NCI-H460 (cell line): ENCODE measurements around the gene CTBP2. TPM values are rescaled to one million over a fixed set of nuclear protein-coding genes. Genes with fewer than 3 reads are reported as not detected.
"Not testable (repeated sequence)": the region's sequence is repeated elsewhere in the genome, so short reads cannot be mapped to it uniquely, and the experiment has no call there.

ENCODE experiments used
- DNase-seq: peaks from one replicate; pipeline ENCODE4 v3.0.0-alpha.2; 2016; ENCODE audit warnings: low read depth; ENCODE audit errors: extremely low read depth
- total RNA-seq: library from RNA; depleted of rRNA; stranded (reverse); fragments of >200 nt; shearing (Covaris generic); gene quantifications from 2 replicates; pipeline ENCODE4 v1.2.3, GENCODE V29; 2014

CTBP2 gene
- total RNA-seq, 1 experiment from 2014 or later = 75.1 TPM

DNA sequence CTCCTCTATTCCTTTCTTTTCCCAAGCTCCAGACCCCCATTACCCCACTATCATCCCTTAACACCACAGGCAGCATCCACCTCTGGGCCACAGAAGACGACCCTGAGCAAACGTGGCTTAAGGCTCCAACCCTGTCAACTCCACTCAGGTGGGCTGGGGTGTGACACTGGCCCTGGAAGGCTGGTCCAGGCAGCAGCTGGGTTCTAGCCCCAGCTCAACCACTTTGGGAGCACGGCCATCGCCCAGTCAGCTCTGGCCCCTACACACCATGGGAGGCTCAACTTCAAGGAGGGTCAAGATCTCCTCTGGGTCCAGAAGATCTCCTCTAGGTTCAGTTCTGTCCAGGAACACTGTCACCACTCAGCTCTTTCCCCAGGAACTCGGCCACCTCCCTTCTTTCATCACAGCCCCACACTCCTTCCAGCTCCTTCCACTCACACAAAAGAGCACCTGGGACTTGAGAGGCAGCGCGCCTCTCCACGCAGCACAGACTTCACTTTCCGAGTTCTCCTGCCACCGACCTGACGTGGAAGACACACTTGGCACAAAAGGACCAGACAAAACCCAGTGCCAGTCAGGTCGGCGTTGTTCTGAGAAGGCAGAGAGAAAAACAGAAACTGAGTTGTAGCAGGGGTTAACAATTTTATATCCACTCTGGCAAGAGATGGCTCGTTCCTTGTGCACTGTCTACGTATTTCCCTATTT lies 84.1 kb downstream of the CTBP2 start:
- DNase-seq = no peak

DNA sequence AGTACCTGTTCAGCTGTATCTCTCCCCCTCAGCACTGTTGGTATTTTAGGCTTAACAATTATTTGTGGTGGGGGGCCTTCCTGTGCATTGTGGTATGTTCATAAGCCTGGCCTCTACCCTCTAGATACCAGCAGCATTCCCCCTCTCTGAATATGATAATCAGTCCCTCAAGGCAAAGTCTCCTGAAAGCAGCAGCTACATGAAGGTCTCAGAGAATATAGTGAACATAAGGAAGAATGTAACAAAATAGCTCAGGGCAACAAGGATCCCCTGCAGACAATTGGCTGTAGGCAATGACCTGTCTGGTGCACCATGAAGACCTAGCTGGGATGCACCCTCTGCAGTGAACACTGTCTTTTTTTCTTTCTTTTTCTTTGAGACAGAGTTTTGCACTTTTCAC lies 86.4 kb downstream of the CTBP2 start:
- no peak for DNase-seq

DNA sequence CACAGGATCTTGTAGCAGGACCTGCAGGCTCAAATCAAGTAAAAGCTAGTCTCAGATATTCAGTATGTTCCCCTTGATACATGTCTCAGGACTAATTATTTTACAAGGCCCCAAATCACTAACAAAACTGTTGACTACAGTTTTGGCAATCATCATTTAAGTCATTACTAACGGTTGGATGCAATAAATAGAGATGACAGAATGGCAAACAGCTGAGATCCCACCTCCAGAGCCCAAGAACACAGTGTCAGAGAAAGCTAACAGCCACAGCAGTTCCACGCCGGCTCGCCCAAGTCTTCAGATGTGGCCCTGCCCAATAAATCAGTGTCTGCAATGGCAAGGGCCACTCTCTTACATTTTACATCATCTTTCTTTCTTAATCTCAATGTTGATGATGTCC lies 87.6 kb downstream of the CTBP2 start:
- no peak for DNase-seq

DNA sequence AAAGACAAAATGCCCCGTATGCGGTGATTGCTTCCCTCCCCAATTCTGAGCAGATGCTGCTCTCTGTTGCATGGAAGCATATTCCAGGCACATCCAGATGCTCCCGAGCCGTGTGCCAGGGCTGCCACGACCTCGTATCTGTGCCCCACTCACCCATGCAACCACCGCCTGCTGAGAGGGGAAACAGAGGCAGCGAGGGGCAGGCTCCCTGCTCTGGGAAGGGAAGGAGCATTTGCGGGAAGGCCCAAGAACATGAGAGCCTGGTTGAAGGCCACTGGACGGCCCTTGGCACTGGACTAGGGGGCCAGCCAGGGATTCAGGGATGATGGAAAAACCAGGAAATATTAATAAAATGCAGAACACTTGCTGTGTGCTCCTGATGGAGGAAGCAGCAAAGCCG lies 89.4 kb downstream of the CTBP2 start:
- no peak for DNase-seq

DNA sequence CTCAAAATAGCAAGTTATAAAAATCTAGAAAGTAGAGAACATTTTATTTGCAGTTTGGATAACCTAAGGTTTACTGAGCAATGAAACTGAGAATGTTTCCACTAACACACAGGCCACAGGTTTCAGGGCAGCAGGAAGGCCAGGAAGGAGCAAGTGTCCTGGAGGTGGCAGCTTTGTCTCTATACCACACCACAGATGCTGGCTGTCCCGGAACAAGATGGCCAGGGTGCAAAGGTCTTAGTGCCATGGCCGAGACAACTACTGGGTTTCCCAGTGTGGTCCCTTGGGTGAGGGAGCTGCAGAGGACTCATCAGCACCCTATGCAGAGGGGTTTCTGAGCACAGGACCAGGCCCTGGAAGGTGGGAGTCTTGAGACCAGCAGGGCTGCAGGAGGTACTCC lies 92.0 kb downstream of the CTBP2 start:
- DNase-seq = no peak

DNA sequence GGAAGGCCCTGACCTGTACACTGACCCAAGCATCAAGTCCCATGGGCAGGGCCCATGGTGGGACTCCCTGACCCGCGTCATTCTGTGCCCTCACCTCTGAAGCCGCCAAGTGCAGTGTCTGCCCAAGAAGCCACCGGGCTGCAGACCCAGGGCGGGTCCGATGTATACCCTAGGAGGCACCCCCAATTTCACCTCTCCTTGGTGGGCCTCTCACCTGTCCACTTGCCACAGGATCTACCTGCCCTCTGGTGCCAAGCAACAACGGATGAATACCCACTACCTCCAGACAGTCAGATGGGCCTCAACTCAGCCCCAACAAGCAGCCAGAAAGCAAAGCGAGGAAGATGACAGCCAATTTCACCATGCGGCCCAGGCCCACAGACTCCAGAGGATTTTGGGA lies 92.6 kb downstream of the CTBP2 start:
- DNase-seq = no peak

DNA sequence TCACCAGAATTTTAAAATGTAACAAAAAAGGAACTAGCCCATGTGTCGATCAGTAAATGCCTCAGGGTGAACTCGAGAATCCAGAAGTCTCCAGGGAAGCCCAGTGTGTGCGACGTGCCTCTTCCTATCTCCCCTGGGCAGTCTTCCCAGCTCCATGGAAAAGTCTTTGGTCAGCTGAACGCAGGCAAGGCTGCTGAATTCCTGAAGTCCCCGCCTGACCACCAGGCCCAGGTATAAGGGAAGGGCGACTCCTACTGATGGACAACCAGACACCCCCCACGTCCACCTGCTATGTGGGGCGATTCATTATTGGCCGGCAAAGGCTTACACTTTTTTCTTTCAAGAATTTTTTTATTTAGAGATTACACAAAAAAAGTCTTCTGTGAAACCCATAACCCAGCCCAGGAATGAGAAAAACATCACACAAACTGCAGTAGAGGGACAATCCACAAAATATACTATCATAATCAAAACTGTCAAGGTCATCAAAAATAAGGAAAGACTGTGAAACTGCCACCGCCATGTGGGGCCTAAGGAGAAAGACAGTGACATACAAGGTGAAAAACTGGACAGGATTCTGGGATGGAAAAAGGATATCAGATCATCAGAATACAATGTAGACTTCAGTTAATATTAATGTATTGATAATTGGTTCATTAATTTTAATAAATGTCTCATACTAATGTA lies 93.5 kb downstream of the CTBP2 start:
- no peak for DNase-seq

DNA sequence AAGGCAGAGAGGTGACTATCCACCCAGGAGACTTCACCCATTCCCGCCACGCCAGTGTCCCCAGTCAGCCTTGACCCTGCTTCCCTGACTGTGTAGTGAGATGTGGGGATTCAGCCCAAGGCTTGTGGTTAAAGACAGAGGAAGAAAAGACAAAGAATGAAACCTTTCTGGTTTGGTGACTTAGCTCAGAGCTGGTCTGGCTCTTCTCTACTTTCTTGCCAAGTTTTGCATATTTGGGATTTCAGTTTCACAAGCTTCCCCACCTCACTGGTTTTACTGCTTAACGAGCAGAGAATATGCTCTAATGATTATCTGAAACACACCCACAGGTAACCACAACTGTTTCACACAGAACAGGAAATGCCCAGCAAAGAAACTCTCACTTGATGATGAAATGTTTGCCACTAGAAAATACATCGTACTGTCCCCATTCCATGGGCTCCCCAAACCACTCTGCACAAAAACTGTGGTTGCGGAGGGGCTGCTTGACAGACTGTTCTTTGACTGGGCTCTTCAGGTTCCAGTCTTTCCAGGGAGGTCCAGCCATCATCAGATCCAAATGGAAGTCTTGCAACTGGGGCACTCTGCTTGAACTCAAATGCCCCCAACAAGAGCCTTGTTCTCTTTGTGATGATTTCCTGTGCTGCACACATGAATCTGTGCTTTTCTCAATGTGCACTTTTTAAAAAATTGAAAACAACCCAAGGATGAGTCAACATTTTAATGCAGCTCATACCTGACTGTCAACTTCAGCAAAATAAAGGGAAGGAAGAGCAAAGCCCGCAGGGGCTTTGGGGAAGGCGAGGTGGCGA lies 95.5 kb downstream of the CTBP2 start:
- DNase-seq = no peak

DNA sequence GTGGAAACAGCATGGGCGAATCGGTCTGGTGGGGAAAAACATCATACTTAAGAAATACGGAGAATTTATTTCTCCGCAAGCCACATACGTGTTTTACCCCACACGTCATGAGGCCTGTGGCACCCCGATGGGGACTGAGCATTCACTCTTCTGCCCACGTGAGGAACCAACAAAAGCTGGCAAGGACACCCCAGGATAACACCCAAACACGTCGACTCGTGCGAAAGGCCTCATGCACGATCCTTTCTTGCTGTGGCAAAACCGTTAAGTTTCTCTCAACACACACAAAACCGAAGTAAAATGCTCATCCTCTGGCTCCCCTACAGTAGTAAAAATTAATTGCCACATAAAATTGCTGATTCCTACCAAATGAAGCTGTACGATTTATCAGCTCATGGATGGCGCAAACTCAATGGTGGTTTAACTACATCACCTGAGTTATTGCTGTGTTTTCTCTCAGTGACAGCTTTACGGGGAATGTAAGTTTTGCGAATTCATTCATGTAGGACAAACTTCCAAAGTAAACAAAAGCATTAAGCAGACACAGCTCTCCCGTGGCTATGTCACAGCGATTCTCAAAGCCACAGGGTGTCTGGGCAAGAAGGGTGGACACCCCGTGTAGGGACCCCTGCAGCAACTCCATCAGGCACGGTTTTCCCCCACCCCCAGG lies 97.0 kb downstream of the CTBP2 start:
- no peak for DNase-seq

DNA sequence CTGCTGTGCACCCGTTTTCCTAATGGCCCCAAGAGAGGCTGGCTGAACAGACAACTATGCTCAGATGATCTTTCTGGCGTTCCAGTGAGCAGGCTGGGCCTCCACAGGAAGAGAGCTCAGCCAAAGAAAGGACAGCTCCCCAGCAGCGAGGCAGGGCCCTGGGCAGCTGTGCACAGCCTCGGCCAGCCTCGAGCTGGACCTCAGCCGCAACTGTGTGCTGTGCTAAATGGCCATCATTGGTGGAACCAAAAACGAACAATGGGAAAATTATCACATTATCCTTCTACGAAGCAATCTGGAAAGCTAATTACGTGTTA lies 97.5 kb downstream of the CTBP2 start:
- DNase-seq = no peak

DNA sequence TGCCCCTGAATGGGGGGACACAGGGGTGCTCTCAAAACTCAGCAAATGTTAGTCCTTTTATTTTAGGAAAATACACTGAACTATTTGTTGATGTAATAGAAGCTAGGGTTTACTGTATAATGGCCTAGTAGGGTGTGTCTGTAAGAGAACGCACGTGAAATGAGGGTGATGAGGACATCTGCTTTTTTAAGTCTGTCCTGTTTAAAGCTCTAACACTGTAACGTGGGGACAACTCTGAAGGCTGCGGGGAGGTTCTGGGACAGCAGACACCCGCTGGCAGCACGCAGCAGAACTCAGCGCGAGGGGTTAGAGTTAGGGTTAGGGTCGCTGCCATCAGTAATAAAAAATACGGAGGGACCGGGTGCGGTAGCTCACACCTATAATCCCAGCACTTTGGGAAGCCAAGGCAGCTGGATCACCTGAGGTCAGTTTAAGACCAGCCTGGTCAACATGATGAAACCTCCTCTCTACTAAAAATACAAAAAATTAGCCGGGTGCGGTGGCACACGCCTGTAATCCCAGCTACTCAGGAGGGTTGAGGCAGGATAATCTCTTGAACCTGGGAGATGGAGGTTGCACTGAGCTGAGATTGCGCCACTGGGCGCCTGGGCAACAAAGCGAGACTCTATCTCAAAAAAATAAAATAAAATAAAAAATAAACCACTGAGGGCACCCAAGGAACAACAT lies 98.0 kb downstream of the CTBP2 start:
- no peak for DNase-seq

DNA sequence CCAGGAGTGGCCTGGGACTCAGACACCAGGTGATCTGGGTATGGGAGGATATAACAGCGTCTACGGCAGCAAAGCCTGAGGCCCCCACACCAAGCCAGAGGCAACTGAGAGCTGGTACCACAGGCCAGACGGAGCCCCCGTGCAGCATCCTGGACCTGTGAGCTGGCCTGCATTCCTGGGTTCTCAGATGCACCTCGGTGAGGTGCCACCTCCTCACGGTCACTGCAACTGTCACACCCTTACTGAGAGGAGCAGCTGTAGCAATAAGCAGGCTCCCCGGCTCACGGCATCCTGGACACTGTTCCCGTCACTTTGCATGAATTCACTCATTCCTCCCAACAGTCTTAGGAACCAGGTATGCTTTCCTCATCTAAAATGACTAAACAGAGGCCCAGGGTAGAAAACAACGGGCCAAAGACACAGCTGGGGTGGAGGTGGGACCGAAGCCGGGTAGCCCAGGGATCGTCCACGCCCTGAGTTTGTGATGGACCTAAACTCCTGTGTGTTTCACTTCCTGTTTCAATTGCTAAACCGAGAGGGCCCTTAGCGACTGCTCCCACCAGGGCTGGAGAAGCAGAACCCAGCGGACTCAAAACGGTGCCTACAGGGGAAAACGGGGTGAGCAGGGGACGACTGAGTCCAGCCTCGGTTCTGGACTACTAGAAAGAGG lies 98.7 kb downstream of the CTBP2 start:
- no peak for DNase-seq

DNA sequence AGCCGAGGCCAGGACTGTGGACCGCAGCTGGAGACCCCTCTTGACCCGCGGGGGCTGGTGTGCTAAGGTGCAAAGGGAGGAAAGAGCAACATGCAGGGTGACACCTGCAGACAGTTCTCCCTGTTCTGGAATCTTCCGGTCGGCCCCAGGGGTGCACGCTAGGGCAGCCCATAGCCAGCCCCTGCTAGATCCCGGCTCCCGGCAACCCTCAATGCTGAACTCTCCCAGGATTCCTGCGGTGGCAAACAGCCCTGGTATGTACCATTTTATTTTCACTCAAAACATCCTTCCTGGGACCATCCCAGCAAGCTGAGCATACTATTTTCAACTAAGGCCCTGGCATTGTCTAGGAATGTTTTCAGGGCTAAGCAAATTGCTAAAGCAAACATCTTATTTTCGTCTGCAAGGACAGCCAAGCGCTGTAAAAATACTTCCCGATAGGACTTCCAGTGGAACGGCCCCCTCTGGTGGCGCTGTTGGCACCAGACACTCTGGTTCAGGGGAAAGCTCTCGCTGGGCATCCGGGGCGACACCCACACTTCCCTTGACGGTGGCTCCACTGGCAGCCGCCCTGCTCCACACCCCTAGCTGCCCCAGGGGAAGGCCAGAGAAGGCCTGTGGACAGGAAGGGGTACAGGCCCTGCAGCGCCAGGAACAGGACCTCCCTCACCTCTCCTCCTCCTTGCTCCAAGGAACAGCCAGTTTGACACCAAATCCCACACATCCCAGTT lies 99.4 kb downstream of the CTBP2 start:
- peak; percentile 70 for DNase-seq

DNA sequence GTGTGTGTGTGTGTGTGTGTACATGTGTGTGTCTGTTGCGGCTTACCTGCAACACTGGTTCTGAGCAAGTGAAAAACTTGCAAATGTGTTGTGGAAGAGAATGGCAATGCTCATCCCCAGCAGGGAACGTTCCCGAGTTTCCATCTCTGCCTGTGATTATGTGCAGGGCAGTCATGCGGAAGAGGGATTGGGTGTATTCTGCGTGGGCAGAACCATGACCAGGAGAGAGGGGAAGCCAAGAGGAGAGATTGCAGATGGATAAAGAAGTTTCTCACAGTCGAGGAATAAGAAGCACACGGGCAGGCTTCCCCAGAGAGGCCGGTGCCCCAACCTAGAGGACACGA lies 99.9 kb downstream of the CTBP2 start:
- DNase-seq = no peak

DNA sequence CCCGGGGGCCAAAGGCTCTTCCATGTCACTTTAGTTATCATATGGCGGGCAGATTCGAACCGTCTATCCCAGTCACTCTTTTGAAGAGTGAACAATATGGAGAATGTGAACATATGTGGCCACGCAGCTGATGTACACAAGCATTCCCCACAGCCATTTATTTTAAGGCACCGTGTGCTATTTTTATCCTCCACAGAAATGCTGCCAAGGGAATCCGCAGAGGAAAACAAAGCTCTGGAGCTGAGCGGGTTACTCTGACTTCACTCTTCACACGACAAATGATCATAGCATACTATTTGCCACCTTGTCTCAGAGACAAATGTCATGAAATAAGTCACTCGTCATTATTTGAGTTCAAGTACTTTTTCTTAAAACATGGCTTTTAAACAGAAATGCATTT lies 100.3 kb downstream of the CTBP2 start:
- no peak for DNase-seq

DNA sequence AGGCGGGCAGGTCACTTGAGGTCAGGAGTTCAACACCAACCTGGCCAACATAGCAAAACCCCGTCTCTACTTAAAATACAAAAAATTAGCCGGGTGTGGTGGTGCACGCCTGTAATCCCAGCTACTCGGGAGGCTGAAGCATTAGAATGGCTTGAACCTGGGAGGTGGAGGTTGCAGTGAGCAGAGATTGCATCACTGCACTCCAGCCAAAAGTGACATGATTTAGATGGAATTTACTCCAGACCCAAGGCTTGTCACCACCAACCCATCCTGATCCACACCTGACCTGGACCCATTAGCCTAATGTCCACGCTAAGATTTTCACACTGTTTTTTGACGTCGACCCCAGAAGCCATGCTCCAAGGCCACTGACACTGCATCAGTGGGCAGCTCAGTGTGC lies 101.0 kb downstream of the CTBP2 start:
- DNase-seq = not testable (repeated sequence)

DNA sequence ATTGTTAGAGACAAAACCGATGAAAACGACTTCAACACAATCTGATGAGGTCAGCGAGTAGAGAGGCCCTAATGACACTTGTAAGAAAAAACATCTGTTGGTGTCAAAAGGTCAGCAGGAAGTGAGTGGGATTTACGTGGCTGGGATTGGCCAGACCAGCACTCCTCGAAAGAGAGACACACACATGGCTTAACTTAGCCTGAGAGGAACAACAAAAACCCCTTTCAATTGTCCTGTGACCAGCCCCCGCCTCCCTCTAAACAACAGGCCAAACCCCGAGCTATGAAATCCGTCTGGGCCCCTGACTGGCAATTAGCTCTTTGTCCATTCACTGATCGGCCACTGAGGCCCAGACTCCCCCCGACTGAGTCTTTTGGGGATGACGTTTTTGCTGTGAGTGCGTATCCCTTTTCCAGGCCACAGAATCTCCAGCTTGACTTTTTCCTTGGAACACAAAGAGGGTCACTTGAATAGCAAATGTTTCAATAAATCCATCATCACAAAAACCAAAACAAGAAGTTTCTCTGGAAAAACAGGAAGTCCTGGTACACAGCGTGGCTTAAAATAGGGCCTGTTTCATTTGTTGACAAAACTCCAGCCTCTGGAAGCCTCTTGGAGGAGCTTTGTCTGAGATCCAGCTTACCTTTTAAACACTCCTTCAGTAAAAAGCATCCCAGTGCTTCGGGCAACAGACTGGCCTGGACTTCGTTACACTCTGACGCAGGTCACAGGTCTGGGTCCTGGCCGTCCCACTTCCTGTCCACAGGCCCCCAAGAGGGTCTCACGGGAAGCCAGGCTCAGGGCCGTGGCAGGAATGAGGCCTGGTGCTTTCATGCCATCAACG lies 103.0 kb downstream of the CTBP2 start:
- DNase-seq = no peak
